HepG2 (cell line): Measurements from ENCODE around the gene MOAP1. TPM values are rescaled to one million over a fixed set of nuclear protein-coding genes. Genes with fewer than 3 reads are reported as not detected.

Experiments
- ATAC-seq: fragments of 200-7000 bp; cut with Tn5 transposase; 3 replicates; pipeline ENCODE4 v1.9.1; 2020; ENCODE audit warnings: mild to moderate bottlenecking, moderate library complexity
- BruUV-seq: library from RNA; stranded (reverse); fragments of 400-500 nt; replicated peaks from 2 replicates; lab custom pipeline; 2021; lab: Mats Ljungman, UMichigan
- CTCF ChIA-PET: fragments of 300-600 bp; formaldehyde crosslinking; extraction: SDS; loops from one replicate; lab custom pipeline; 2021; ENCODE audit warnings: low total read pairs, inconsistent platforms, low intra/inter-chr PET ratio; lab: Yijun Ruan, JAX
- POLR2A ChIA-PET: fragments of 350-600 bp; sonication (Branson Sonifier 250); formaldehyde crosslinking; loops from one replicate; lab custom pipeline; 2020; ENCODE audit warnings: antibody characterized with exemption, inconsistent platforms; lab: Yijun Ruan, JAX
- DNase-seq: peaks from one replicate; pipeline ENCODE4 v3.0.0-alpha.2; 2015; ENCODE audit warnings: low spot score
- FAIRE-seq: peaks from 3 replicates; lab custom pipeline; 2011; peaks lifted over from hg19 to GRCh38; lab: Jason Lieb, UNC
- H2AFZ ChIP-seq: one replicate; pipeline ENCODE4 v1.6.1; 2011; ENCODE audit warnings: low read length, inconsistent platforms
- H3K27ac ChIP-seq: fragments of 300-600 bp; 3 replicates; pipeline ENCODE4 v1.8.0; 2011; ENCODE audit warnings: mixed run types, mild to moderate bottlenecking, mixed read lengths, low read length, inconsistent platforms; ENCODE audit not compliant: insufficient read depth; ENCODE audit errors: extremely low read length
- H3K27me3 ChIP-seq, 2 experiments: fragments of 200-600 bp in 1 of 2; 2 replicates in 1 of 2; 3 replicates in 1 of 2; pipeline versions ENCODE4 v1.6.0 to v1.8.0; 2011; ENCODE audit warnings: low read length in 2 of 2, mild to moderate bottlenecking in 2 of 2, moderate library complexity in 2 of 2, inconsistent platforms in 1 of 2; ENCODE audit not compliant: insufficient read depth in 2 of 2, control insufficient read depth in 1 of 2
- H3K36me3 ChIP-seq, 2 experiments: fragments of 200-600 bp in 1 of 2; replicated peaks in 1 of 2; 2 replicates in 1 of 2; 3 replicates in 1 of 2; pipeline versions ENCODE4 v1.5.1 to v1.8.0; 2011; ENCODE audit warnings: low read length in 2 of 2, inconsistent platforms in 1 of 2; ENCODE audit not compliant: insufficient read depth in 2 of 2, control insufficient read depth in 1 of 2
- H3K4me1 ChIP-seq: 2 replicates; pipeline ENCODE4 v1.5.1; 2012; ENCODE audit warnings: low read length, inconsistent platforms; ENCODE audit not compliant: insufficient read depth
- H3K4me2 ChIP-seq: 2 replicates; pipeline ENCODE4 v1.6.0; 2011; ENCODE audit warnings: low read depth, low read length, inconsistent platforms
- H3K4me3 ChIP-seq, 3 experiments: fragments of 200-600 bp in 1 of 3; sonication (generic), shearing (Covaris generic) in 1 of 3; replicated peaks in 1 of 3; 2 replicates each; pipeline ENCODE4 v1.5.1; 2011 to 2016; ENCODE audit warnings: low read length in 3 of 3, inconsistent platforms in 2 of 3, low read depth in 2 of 3, mild to moderate bottlenecking in 2 of 3, control low read depth in 1 of 3, mixed read lengths in 1 of 3; ENCODE audit not compliant: insufficient read depth in 1 of 3
- H3K79me2 ChIP-seq: one replicate; pipeline ENCODE4 v1.6.1; 2011; ENCODE audit warnings: low read length, inconsistent platforms; ENCODE audit not compliant: insufficient read depth
- H3K9ac ChIP-seq: 2 replicates; pipeline ENCODE4 v1.6.0; 2011; ENCODE audit warnings: mild to moderate bottlenecking, low read depth, low read length, inconsistent platforms; ENCODE audit not compliant: insufficient read depth
- H3K9me3 ChIP-seq: 2 replicates; pipeline ENCODE4 v1.5.1; 2012; ENCODE audit warnings: mild to moderate bottlenecking, low read length
- H4K20me1 ChIP-seq: 2 replicates; pipeline ENCODE4 v1.6.0; 2011; ENCODE audit warnings: inconsistent platforms, mild to moderate bottlenecking, low read length, moderate library complexity; ENCODE audit not compliant: insufficient read depth
- CEBPB ChIP-seq: IDR thresholded peaks from 2 replicates; pipeline ENCODE4 v1.6.1; 2011; ENCODE audit warnings: low read depth, low read length, improper control_type of control experiment, borderline replicate concordance
- CEBPG ChIP-seq: IDR thresholded peaks from 2 replicates; pipeline ENCODE4 v1.6.1; 2016
- HNRNPH1 ChIP-seq: fragments of 200-400 bp; formaldehyde crosslinking; optimal IDR thresholded peaks from 2 replicates; pipeline ENCODE3; 2017; ENCODE audit warnings: mild to moderate bottlenecking, low read depth, low read length
- POGZ ChIP-seq: sonication (generic); formaldehyde crosslinking; IDR thresholded peaks from 2 replicates; pipeline ENCODE4 v1.4.0; 2020; ENCODE audit warnings: mild to moderate bottlenecking, missing genetic modification reagents
- SP1 ChIP-seq, 2 experiments: fragments of 450-650 bp in 1 of 2; sonication (generic) in 1 of 2; formaldehyde crosslinking in 1 of 2; IDR thresholded peaks; 2 replicates each; pipeline versions ENCODE4 v1.4.0 to v1.6.1; 2016 to 2020; ENCODE audit warnings: missing genetic modification reagents in 1 of 2
- SRSF9 ChIP-seq: fragments of 200-400 bp; formaldehyde crosslinking; IDR thresholded peaks from 2 replicates; pipeline ENCODE4 v1.6.1; 2018; ENCODE audit warnings: borderline replicate concordance, mild to moderate bottlenecking, low read depth, low read length; ENCODE audit not compliant: insufficient read depth, poor library complexity, severe bottlenecking
- TEAD3 ChIP-seq: optimal IDR thresholded peaks from 2 replicates; pipeline ENCODE3; 2016; ENCODE audit warnings: borderline replicate concordance
- YY1 ChIP-seq: IDR thresholded peaks from 2 replicates; pipeline ENCODE4 v1.6.1; 2011; ENCODE audit warnings: low read length, low read depth, moderate library complexity, mild to moderate bottlenecking; ENCODE audit not compliant: insufficient read depth, insufficient replicate concordance
- ZNF138 ChIP-seq: sonication (generic); formaldehyde crosslinking; IDR thresholded peaks from 2 replicates; pipeline ENCODE4 v1.5.0; 2020; ENCODE audit warnings: mild to moderate bottlenecking, low read depth, missing genetic modification reagents
- ZNF33A ChIP-seq: sonication (generic); formaldehyde crosslinking; IDR thresholded peaks from 2 replicates; pipeline ENCODE4 v1.5.1; 2020; ENCODE audit warnings: missing genetic modification reagents, mild to moderate bottlenecking, moderate library complexity, borderline replicate concordance
- whole genome bisulfite sequencing: methylation state at CpG from one replicate; pipeline ENCODE4 v1.1.6; 2017; ENCODE audit warnings: low lambda C conversion rate; 5-methylcytosine and 5-hydroxymethylcytosine counted together
- in situ Hi-C: cut with HindIII; loops from 2 replicates; pipeline ENCODE4 v1.10.0; 2017; ENCODE audit warnings: low pct_unique_long_range_greater_than_20kb; ENCODE audit not compliant: extremely low pct_ligation_motif_present
- intact Hi-C: fragments of 100-400 bp; cut with micrococcal nuclease; formaldehyde crosslinking; loops from one replicate; pipeline ENCODE4 v1.10.0; 2022; ENCODE audit not compliant: unreplicated experiment
- polyA plus RNA-seq, 8 experiments: library from polyadenylated mRNA; depleted of rRNA in 3 of 8; stranded (reverse) in 7 of 8; unstranded in 1 of 8; fragments of >200 nt; fragmentation: Illumina TruSeq in 4 of 8; extraction: Trizol in 4 of 8; gene quantifications; 2 replicates each; pipeline versions ENCODE4 v1.2.1 to v1.2.3, GENCODE V29; 2011 to 2016; ENCODE audit warnings: low read depth in 4 of 8, missing spikeins in 1 of 8, mixed read lengths in 1 of 8; ENCODE audit not compliant: insufficient read depth in 1 of 8
- total RNA-seq, 5 experiments: library from RNA; depleted of rRNA; stranded (reverse); fragments of >200 nt; fragmentation: Illumina TruSeq; extraction: Trizol; gene quantifications; 2 replicates each; pipeline ENCODE4 v1.2.3, GENCODE V29; 2016; ENCODE audit warnings: low read depth in 1 of 5
- TF ChIP-seq, protein P1 (sequence below): IDR thresholded peaks from 2 replicates; pipeline ENCODE4 v1.6.1; 2016; ENCODE audit warnings: missing compliant biosample characterization, missing genetic modification reagents, borderline replicate concordance
- TF ChIP-seq, protein P2 (sequence below): sonication (generic); formaldehyde crosslinking; IDR thresholded peaks from 2 replicates; pipeline ENCODE4 v1.5.1; 2020; ENCODE audit warnings: mild to moderate bottlenecking, moderate library complexity, missing genetic modification reagents
- TF ChIP-seq, protein P3 (sequence below): sonication (generic); formaldehyde crosslinking; IDR thresholded peaks from 2 replicates; pipeline ENCODE4 v1.4.0; 2020; ENCODE audit warnings: mild to moderate bottlenecking, missing genetic modification reagents

The MOAP1 gene
- total and polyA plus RNA-seq, 2 of the 13 experiments (the other 11 are each of a cell fraction or from before 2014, with no cell fraction given): 14.6 to 47.0 TPM

DNA sequence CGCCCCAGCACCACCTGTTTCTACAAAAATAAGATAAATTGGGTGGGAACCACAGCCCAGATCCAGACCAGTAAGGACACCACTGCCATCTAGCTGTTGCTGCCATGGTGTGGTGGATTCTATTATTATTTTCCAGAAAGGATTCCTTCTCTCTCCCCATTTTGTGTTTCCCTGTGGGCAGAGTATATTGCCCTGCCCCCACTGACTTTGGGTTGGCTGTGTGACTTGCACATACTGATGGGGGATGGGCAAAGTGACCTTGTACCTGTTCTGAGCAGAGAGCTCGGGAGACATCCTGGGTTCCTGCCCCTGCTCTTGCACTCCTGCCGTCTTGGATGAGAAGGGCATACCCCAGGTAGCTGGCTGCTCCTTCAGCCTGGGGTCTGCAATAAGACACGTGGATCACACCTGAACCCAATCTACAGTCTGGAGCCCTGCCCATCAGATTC is 24.3 kb downstream of the MOAP1 start:
- intact Hi-C loops (no loop called here), in situ Hi-C loops (no loop called here)
- Histone ChIP-seq H3K27me3 (no peaks in the 10 kb centered on the region; a peak in 1 of 5 replicates), H2AFZ (no peak overlapping the region), H4K20me1 (no peaks in the 10 kb centered on the region), H3K4me2 (peak overlapping the region; percentile 53), H3K9me3 (no peaks in the 10 kb centered on the region), H3K27ac (no peak overlapping the region), H3K4me1 (peaks cover 44% of the 10 kb centered on the region), H3K9ac (no peak overlapping the region), H3K79me2 (no peaks in the 10 kb centered on the region), H3K4me3 (peak overlapping the region in 1 of 3 experiments; percentile 25; a peak in 1 of 6 replicates), H3K36me3 (no peaks in the 10 kb centered on the region)
- BruUV-seq: no TSS peak
- peak; percentile 74 for ATAC-seq
- WGBS: 0% methylated on average over 1 of the region's 4 CpGs
- peak; percentile 68 for FAIRE-seq
- no peak for DNase-seq
- ChIA-PET CTCF (interaction anchor here (1.1 to 2.0 kb wide), 3 partner anchors 47 to 209 kb away, joined by 3 to 8 read pairs (median 4); no protein-coding TSS in a partner anchor), POLR2A (no interaction called here)
- TF ChIP-seq CEBPB (no peak), ZNF138 (CRISPR knock-in tag) (no peak), SRSF9 (no peak), POGZ (CRISPR knock-in tag) (no peak), CEBPG (CRISPR knock-in tag) (no peak), HNRNPH1 (no peak), TEAD3 (peak; percentile 30), SP1 (IDR thresholded peaks at IDR 0.05) (no peak), SP1 (CRISPR knock-in tag; IDR thresholded peaks at IDR 0.05) (no peak), YY1 (no peak), ZNF33A (CRISPR knock-in tag) (no peak)
- TF ChIP-seq, protein P1, sequence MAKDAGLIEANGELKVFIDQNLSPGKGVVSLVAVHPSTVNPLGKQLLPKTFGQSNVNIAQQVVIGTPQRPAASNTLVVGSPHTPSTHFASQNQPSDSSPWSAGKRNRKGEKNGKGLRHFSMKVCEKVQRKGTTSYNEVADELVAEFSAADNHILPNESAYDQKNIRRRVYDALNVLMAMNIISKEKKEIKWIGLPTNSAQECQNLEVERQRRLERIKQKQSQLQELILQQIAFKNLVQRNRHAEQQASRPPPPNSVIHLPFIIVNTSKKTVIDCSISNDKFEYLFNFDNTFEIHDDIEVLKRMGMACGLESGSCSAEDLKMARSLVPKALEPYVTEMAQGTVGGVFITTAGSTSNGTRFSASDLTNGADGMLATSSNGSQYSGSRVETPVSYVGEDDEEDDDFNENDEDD (CRISPR knock-in tag): peak; percentile 73; the same call in 1 of the 2 replicates
- TF ChIP-seq, protein P2, sequence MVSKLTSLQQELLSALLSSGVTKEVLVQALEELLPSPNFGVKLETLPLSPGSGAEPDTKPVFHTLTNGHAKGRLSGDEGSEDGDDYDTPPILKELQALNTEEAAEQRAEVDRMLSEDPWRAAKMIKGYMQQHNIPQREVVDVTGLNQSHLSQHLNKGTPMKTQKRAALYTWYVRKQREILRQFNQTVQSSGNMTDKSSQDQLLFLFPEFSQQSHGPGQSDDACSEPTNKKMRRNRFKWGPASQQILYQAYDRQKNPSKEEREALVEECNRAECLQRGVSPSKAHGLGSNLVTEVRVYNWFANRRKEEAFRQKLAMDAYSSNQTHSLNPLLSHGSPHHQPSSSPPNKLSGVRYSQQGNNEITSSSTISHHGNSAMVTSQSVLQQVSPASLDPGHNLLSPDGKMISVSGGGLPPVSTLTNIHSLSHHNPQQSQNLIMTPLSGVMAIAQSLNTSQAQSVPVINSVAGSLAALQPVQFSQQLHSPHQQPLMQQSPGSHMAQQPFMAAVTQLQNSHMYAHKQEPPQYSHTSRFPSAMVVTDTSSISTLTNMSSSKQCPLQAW: peak; percentile 64
- TF ChIP-seq, protein P3, sequence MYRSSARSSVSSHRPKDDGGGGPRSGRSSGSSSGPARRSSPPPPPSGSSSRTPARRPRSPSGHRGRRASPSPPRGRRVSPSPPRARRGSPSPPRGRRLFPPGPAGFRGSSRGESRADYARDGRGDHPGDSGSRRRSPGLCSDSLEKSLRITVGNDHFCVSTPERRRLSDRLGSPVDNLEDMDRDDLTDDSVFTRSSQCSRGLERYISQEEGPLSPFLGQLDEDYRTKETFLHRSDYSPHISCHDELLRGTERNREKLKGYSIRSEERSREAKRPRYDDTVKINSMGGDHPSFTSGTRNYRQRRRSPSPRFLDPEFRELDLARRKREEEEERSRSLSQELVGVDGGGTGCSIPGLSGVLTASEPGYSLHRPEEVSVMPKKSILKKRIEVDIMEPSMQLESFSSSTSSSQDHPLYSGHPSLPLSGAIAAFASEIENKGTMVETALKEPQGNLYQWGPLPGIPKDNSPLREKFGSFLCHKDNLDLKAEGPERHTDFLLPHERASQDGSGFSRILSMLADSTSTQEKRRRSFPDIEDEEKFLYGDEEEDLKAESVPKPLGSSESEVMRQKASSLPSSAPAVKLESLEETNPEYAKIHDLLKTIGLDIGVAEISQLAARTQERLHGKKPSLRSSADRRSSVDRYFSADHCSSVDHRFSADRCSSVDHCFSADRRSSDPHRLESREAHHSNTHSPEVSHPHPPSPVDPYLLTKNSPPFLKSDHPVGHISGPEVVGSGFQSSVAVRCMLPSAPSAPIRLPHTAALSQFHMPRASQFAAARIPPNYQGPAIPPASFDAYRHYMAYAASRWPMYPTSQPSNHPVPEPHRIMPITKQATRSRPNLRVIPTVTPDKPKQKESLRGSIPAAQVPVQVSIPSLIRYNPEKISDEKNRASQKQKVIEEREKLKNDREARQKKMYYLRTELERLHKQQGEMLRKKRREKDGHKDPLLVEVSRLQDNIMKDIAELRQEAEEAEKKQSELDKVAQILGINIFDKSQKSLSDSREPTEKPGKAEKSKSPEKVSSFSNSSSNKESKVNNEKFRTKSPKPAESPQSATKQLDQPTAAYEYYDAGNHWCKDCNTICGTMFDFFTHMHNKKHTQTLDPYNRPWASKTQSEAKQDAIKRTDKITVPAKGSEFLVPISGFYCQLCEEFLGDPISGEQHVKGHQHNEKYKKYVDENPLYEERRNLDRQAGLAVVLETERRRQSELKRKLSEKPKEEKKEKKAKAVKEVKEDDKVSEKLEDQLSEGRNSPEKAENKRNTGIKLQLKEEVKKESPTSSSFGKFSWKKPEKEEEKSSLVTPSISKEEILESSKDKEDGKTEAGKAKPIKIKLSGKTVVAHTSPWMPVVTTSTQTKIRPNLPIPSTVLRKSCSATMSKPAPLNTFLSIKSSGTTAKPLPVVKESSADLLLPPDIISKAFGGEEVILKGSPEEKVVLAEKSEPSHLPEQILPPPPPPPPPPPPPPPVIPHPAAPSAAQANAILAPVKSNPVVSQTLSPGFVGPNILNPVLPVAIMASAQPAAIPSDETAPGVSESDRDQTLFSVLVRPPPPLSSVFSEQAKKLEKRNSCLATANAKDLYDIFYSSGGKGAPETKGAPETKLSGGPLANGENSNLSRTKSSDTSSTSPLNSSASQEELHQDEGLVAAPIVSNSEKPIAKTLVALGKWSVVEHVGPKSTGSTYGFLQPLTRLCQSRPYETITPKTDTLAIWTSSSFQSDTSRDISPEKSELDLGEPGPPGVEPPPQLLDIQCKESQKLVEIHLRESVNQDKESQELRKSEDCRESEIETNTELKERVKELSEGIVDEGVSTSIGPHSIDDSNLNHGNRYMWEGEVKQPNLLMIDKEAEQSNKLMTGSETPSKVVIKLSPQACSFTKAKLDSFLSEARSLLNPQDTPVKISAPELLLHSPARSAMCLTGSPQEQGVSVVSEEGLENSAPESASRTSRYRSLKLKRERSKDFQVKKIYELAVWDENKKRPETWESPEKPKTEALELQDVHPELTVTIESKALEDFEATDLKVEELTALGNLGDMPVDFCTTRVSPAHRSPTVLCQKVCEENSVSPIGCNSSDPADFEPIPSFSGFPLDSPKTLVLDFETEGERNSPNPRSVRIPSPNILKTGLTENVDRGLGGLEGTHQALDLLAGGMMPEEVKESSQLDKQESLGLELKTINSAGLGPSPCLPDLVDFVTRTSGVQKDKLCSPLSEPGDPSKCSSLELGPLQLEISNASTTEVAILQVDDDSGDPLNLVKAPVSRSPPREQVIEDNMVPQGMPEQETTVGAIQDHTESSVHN: no peak
